Measurements from ENCODE around the gene SCP2. TPM values are rescaled to one million over a fixed set of nuclear protein-coding genes. Genes with fewer than 3 reads are reported as not detected.

SCP2 gene
- total RNA-seq, 1 experiment from 2014 or later: 56.4 TPM

GRCh38 chr1:53076721-53077598, 149.9 kb downstream of the SCP2 start (continued):
- no peak for TF ChIP-seq ZNF138 (CRISPR knock-in tag; conservative IDR thresholded peaks at IDR 0.05)
- TF ChIP-seq, protein P1, sequence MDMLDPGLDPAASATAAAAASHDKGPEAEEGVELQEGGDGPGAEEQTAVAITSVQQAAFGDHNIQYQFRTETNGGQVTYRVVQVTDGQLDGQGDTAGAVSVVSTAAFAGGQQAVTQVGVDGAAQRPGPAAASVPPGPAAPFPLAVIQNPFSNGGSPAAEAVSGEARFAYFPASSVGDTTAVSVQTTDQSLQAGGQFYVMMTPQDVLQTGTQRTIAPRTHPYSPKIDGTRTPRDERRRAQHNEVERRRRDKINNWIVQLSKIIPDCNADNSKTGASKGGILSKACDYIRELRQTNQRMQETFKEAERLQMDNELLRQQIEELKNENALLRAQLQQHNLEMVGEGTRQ (CRISPR knock-in tag; IDR thresholded peaks at IDR 0.05): no peak

DNA sequence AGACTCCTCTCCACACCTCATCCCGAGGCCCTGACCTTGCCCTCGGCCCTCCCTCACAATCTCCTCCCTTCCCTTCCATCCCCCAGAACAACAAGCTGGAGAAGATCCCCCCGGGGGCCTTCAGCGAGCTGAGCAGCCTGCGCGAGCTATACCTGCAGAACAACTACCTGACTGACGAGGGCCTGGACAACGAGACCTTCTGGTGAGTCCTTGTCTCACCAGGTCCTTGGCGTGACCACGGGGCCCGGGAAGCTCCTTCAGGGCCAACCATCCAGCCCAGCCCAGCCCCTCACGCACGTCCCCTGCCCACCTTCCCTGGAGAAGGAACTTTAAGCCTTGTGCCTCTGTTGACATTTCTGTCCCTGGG, 150.5 kb downstream of the SCP2 start:
- ATAC-seq (no peak), DNase-seq (ENCODE audit: low spot score) (no peak)
- no peak overlapping the region for H3K27ac Mint-ChIP-seq
- no peaks in the 10 kb centered on the region for H3K36me3 Mint-ChIP-seq
- H3K9me3 Mint-ChIP-seq: no peaks in the 10 kb centered on the region
- POLR2A ChIA-PET: no interaction called here
- H3K27me3 Mint-ChIP-seq (ENCODE audit: low read depth): no peaks in the 10 kb centered on the region
- H3K4me3 Mint-ChIP-seq: no peak overlapping the region
- peaks cover 9% of the 10 kb centered on the region for H3K4me1 Mint-ChIP-seq
- TF ChIP-seq ATF3 (CRISPR knock-in tag; conservative IDR thresholded peaks at IDR 0.05) (no peak), JAZF1 (CRISPR knock-in tag; IDR thresholded peaks at IDR 0.05) (no peak), ZNF671 (CRISPR knock-in tag; IDR thresholded peaks at IDR 0.05) (no peak), ESRRA (CRISPR knock-in tag; IDR thresholded peaks at IDR 0.05; ENCODE audit: borderline replicate concordance) (no peak), ZBTB43 (CRISPR knock-in tag; IDR thresholded peaks at IDR 0.05) (no peak), ZNF263 (CRISPR knock-in tag; IDR thresholded peaks at IDR 0.05; ENCODE audit: low read depth) (no peak), CREM (CRISPR knock-in tag; IDR thresholded peaks at IDR 0.05) (no peak), OVOL2 (CRISPR knock-in tag; IDR thresholded peaks at IDR 0.05; ENCODE audit: borderline replicate concordance) (no peak), NFATC4 (CRISPR knock-in tag; IDR thresholded peaks at IDR 0.05) (no peak), HMGXB4 (CRISPR knock-in tag; IDR thresholded peaks at IDR 0.05) (no peak), ZNF121 (CRISPR knock-in tag; IDR thresholded peaks at IDR 0.05) (no peak), AFF4 (CRISPR knock-in tag; IDR thresholded peaks at IDR 0.05; ENCODE audit: borderline replicate concordance) (no peak), AR (CRISPR knock-in tag; IDR thresholded peaks at IDR 0.05) (no peak)
- TF ChIP-seq, protein P2, sequence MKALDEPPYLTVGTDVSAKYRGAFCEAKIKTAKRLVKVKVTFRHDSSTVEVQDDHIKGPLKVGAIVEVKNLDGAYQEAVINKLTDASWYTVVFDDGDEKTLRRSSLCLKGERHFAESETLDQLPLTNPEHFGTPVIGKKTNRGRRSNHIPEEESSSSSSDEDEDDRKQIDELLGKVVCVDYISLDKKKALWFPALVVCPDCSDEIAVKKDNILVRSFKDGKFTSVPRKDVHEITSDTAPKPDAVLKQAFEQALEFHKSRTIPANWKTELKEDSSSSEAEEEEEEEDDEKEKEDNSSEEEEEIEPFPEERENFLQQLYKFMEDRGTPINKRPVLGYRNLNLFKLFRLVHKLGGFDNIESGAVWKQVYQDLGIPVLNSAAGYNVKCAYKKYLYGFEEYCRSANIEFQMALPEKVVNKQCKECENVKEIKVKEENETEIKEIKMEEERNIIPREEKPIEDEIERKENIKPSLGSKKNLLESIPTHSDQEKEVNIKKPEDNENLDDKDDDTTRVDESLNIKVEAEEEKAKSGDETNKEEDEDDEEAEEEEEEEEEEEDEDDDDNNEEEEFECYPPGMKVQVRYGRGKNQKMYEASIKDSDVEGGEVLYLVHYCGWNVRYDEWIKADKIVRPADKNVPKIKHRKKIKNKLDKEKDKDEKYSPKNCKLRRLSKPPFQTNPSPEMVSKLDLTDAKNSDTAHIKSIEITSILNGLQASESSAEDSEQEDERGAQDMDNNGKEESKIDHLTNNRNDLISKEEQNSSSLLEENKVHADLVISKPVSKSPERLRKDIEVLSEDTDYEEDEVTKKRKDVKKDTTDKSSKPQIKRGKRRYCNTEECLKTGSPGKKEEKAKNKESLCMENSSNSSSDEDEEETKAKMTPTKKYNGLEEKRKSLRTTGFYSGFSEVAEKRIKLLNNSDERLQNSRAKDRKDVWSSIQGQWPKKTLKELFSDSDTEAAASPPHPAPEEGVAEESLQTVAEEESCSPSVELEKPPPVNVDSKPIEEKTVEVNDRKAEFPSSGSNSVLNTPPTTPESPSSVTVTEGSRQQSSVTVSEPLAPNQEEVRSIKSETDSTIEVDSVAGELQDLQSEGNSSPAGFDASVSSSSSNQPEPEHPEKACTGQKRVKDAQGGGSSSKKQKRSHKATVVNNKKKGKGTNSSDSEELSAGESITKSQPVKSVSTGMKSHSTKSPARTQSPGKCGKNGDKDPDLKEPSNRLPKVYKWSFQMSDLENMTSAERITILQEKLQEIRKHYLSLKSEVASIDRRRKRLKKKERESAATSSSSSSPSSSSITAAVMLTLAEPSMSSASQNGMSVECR (CRISPR knock-in tag; IDR thresholded peaks at IDR 0.05; ENCODE audit: borderline replicate concordance): no peak
- CTCF ChIA-PET: interaction anchor here (0.6 kb wide), 1 partner anchor 113 kb away, joined by 3 read pairs; no protein-coding TSS in a partner anchor
